GM23338 (cell line): ENCODE data around the gene CERT1.

ENCODE experiments used
- CREB1 ChIP-seq: fragments of 250-450 bp; sonication (Bioruptor Pico); IDR thresholded peaks from 2 replicates; pipeline ENCODE4 v1.5.0; 2020; ENCODE audit warnings: low read depth, mild to moderate bottlenecking, moderate library complexity
- CTCF ChIP-seq, 2 experiments: fragments of 200-600 bp in 1 of 2; sonication (generic) in 1 of 2; conservative IDR thresholded peaks; 2 replicates each; pipeline versions ENCODE4 v1.5.1 to v1.6.1; 2016 to 2017; ENCODE audit warnings: antibody characterized with exemption in 2 of 2, low read depth in 2 of 2, mild to moderate bottlenecking in 2 of 2, moderate library complexity in 1 of 2
- EZH2 ChIP-seq: fragments of 200-600 bp; sonication (generic); IDR thresholded peaks from one replicate; pipeline ENCODE4 v1.8.0; 2017; ENCODE audit warnings: antibody characterized with exemption, mild to moderate bottlenecking, low read depth; ENCODE audit not compliant: unreplicated experiment
- EZH2phosphoT487 ChIP-seq: fragments of 200-600 bp; sonication (generic); IDR thresholded peaks from one replicate; pipeline ENCODE4 v1.8.1; 2018; ENCODE audit warnings: antibody characterized with exemption; ENCODE audit not compliant: unreplicated experiment
- JUNB ChIP-seq: IDR thresholded peaks from one replicate; pipeline ENCODE4 v1.6.1; 2016; ENCODE audit warnings: antibody characterized with exemption; ENCODE audit not compliant: unreplicated experiment
- NANOG ChIP-seq: IDR thresholded peaks from 2 replicates; pipeline ENCODE4 v1.6.1; 2016; ENCODE audit warnings: antibody characterized with exemption, borderline replicate concordance
- POLR2AphosphoS5 ChIP-seq: IDR thresholded peaks from 2 replicates; pipeline ENCODE4 v1.6.1; 2016; ENCODE audit warnings: antibody characterized with exemption, low read depth
- STAT1 ChIP-seq: IDR thresholded peaks from one replicate; pipeline ENCODE4 v1.6.1; 2016; ENCODE audit warnings: antibody characterized with exemption; ENCODE audit not compliant: unreplicated experiment
- ZNF331 ChIP-seq: fragments of 250-450 bp; sonication (Bioruptor Pico); IDR thresholded peaks from 2 replicates; pipeline ENCODE4 v1.5.0; 2020; ENCODE audit warnings: low read depth, mild to moderate bottlenecking, moderate library complexity
- TF ChIP-seq, protein P1 (sequence below): IDR thresholded peaks from one replicate; pipeline ENCODE4 v1.6.1; 2018; ENCODE audit warnings: antibody characterized with exemption; ENCODE audit not compliant: unreplicated experiment
- TF ChIP-seq, protein P2 (sequence below): IDR thresholded peaks from 2 replicates; pipeline ENCODE4 v1.6.1; 2016; ENCODE audit warnings: antibody characterized with exemption

DNA sequence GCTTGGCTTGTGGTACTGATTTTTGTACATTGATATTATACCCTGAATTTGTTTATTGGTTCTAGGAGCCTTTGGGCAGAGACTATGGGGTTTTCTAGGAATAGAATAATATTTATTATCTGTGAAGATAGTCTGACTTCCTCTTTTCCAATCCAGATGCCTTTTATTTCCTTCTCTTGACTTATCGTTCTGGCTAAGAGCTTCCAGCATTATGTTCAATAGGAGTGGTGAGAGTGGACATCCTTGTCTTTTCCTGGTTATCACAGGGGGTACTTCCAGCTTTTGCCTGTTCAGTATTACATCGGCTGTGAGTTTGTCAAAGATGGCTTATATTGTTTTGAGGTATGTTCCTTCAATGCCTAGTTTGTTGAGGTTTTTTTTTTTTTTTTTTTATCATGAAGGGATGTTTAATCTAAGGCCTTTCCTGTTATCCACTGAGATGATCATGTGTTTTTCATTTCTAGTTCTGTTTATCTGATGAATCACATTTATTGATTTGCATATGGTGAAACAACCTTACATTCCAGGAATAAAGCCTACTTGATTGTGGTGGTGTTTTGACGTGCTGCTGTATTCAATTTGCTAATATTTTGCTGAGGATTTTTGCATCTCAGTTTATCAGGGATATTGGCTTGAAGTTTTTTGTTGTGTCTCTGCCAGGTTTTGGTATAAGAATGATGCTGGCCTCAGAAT lies 77.5 kb downstream of the CERT1 start:
- TF ChIP-seq EZH2, result no peak
- TF ChIP-seq CTCF (conservative IDR thresholded peaks at IDR 0.05; ENCODE audit: low read depth in 2 of 2), result no peak
- TF ChIP-seq EZH2phosphoT487, result no peak
- TF ChIP-seq, protein P1, sequence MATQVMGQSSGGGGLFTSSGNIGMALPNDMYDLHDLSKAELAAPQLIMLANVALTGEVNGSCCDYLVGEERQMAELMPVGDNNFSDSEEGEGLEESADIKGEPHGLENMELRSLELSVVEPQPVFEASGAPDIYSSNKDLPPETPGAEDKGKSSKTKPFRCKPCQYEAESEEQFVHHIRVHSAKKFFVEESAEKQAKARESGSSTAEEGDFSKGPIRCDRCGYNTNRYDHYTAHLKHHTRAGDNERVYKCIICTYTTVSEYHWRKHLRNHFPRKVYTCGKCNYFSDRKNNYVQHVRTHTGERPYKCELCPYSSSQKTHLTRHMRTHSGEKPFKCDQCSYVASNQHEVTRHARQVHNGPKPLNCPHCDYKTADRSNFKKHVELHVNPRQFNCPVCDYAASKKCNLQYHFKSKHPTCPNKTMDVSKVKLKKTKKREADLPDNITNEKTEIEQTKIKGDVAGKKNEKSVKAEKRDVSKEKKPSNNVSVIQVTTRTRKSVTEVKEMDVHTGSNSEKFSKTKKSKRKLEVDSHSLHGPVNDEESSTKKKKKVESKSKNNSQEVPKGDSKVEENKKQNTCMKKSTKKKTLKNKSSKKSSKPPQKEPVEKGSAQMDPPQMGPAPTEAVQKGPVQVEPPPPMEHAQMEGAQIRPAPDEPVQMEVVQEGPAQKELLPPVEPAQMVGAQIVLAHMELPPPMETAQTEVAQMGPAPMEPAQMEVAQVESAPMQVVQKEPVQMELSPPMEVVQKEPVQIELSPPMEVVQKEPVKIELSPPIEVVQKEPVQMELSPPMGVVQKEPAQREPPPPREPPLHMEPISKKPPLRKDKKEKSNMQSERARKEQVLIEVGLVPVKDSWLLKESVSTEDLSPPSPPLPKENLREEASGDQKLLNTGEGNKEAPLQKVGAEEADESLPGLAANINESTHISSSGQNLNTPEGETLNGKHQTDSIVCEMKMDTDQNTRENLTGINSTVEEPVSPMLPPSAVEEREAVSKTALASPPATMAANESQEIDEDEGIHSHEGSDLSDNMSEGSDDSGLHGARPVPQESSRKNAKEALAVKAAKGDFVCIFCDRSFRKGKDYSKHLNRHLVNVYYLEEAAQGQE, result no peak
- TF ChIP-seq POLR2AphosphoS5, result no peak
- TF ChIP-seq, protein P2, sequence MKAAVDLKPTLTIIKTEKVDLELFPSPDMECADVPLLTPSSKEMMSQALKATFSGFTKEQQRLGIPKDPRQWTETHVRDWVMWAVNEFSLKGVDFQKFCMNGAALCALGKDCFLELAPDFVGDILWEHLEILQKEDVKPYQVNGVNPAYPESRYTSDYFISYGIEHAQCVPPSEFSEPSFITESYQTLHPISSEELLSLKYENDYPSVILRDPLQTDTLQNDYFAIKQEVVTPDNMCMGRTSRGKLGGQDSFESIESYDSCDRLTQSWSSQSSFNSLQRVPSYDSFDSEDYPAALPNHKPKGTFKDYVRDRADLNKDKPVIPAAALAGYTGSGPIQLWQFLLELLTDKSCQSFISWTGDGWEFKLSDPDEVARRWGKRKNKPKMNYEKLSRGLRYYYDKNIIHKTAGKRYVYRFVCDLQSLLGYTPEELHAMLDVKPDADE, result no peak
- no peak for TF ChIP-seq STAT1
- no peak for TF ChIP-seq NANOG
- no peak for TF ChIP-seq JUNB
- TF ChIP-seq ZNF331 (CRISPR knock-in tag), result no peak
- TF ChIP-seq CREB1 (CRISPR knock-in tag), result no peak
